ENCODE measurements around the gene ST8SIA3. TPM values are rescaled to one million over a fixed set of nuclear protein-coding genes. Genes with fewer than 3 reads are reported as not detected.

Gene ST8SIA3
- total RNA-seq (2022; extraction: Qiagen RNA extraction) = not detected in 5 replicates

DNA sequence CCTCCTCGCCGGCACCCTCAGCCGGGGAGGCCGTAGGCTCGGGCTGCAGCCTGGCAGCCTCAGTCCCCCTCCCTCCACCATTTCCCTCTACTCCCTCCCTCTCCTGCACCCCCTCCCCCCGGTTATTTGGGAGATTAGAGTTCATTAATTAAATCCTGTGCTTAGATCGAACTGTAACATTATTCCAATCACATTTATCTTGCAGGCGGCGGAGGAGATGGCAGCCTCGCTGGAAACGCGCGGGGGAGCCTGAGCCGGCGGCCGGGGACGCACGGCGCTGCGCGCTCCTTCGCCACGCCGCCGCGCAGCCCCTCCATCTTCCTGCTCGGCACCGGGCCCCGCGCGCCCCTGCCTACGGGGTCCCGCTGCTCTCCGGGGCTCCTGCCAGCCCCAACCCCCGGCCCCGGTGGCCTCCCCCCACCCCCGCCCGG lies at the start of gene ST8SIA3:
Gene ST8SIA3 (plus strand): TSS at position 287 of the 431 bp plus-strand sequence. CDS start 290 bp downstream, outside the sequence.

Other genes with a start within 250 kb of the ST8SIA3 start
- not detected in 5 replicates for gene BOD1L2, start 205.5 kb upstream of the ST8SIA3 start, total RNA-seq (2022; extraction: Qiagen RNA extraction)
- gene ONECUT2, start 82.8 kb downstream of the ST8SIA3 start, total RNA-seq (2022; extraction: Qiagen RNA extraction) = 0.31 to 0.63 TPM (median 0.41 TPM) in 5 replicates
- gene FECH, start 234.1 kb downstream of the ST8SIA3 start, total RNA-seq (2022; extraction: Qiagen RNA extraction) = 36.9 to 41.3 TPM (median 40.4 TPM) in 5 replicates

Data from A549 treated with CORT108297 at 1 μM for 4 hours (cell line).